PC-9 (cell line): ENCODE results near the gene CD36. TPM values are rescaled to one million over a fixed set of nuclear protein-coding genes. Genes with fewer than 3 reads are reported as not detected.

Experiments used
- BruUV-seq: library from RNA; stranded (reverse); fragments of 400-500 nt; replicated peaks from 2 replicates; lab custom pipeline; 2021; lab: Mats Ljungman, UMichigan
- CTCF ChIA-PET: fragments of 300-600 bp; sonication (Branson Sonifier 250); formaldehyde crosslinking; loops from one replicate; lab custom pipeline; 2022; ENCODE audit warnings: antibody characterized with exemption; lab: Charles Lee
- POLR2A ChIA-PET: fragments of 300-600 bp; sonication (Branson Sonifier 250); formaldehyde crosslinking; loops from one replicate; lab custom pipeline; 2022; ENCODE audit warnings: antibody characterized with exemption; ENCODE audit not compliant: unreplicated experiment; lab: Charles Lee
- DNase-seq, 2 experiments: peaks; one replicate each; pipeline versions ENCODE4 v3.0.0 to v3.0.0-alpha.2; 2015 to 2022; ENCODE audit warnings: mixed read lengths in 1 of 2
- H2AFZ ChIP-seq: fragments of 200-600 bp; sonication (generic); 2 replicates; pipeline ENCODE4 v1.8.1; 2017; ENCODE audit warnings: antibody characterized with exemption
- H3F3A ChIP-seq: fragments of 200-600 bp; sonication (generic); 2 replicates; pipeline ENCODE4 v1.8.1; 2017; ENCODE audit warnings: antibody characterized with exemption, mild to moderate bottlenecking, low read depth; ENCODE audit not compliant: insufficient read depth
- H3K27ac ChIP-seq: fragments of 200-600 bp; sonication (generic); 2 replicates; pipeline ENCODE4 v1.6.1; 2016; ENCODE audit warnings: mixed run types
- H3K27me3 ChIP-seq: fragments of 200-600 bp; sonication (generic); 2 replicates; pipeline ENCODE4 v1.6.1; 2016; ENCODE audit warnings: low read depth, mixed run types; ENCODE audit not compliant: insufficient read depth
- H3K36me3 ChIP-seq: fragments of 200-600 bp; sonication (generic); 2 replicates; pipeline ENCODE4 v1.6.1; 2016; ENCODE audit warnings: low read depth, mixed run types
- H3K4me1 ChIP-seq: fragments of 200-600 bp; sonication (generic); replicated peaks from 2 replicates; pipeline ENCODE4 v1.6.1; 2016; ENCODE audit warnings: mixed run types; ENCODE audit not compliant: insufficient read depth
- H3K4me2 ChIP-seq: fragments of 200-600 bp; sonication (generic); 2 replicates; pipeline ENCODE4 v1.6.1; 2017; ENCODE audit warnings: mixed run types
- H3K4me3 ChIP-seq: fragments of 200-600 bp; sonication (generic); 2 replicates; pipeline ENCODE4 v1.6.1; 2016; ENCODE audit warnings: mixed run types
- H3K79me2 ChIP-seq: fragments of 200-600 bp; sonication (generic); 2 replicates; pipeline ENCODE4 v1.6.1; 2017; ENCODE audit warnings: low read depth, mixed run types
- H3K9me2 ChIP-seq: fragments of 200-600 bp; sonication (generic); 2 replicates; pipeline ENCODE4 v1.8.1; 2017; ENCODE audit warnings: mild to moderate bottlenecking; ENCODE audit not compliant: insufficient read depth
- H3K9me3 ChIP-seq: fragments of 200-600 bp; sonication (generic); 2 replicates; pipeline ENCODE4 v1.8.1; 2016; ENCODE audit warnings: low read depth; ENCODE audit not compliant: insufficient read depth
- H4K20me1 ChIP-seq: fragments of 200-600 bp; sonication (generic); 2 replicates; pipeline ENCODE4 v1.8.1; 2017; ENCODE audit not compliant: insufficient read depth
- CTCF ChIP-seq: fragments of 200-600 bp; sonication (generic); conservative IDR thresholded peaks from 2 replicates; pipeline ENCODE4 v1.6.1; 2017; ENCODE audit warnings: mixed run types, antibody characterized with exemption, mild to moderate bottlenecking, moderate library complexity
- EZH2 ChIP-seq: fragments of 200-600 bp; sonication (generic); IDR thresholded peaks from 2 replicates; pipeline ENCODE4 v1.8.0; 2017; ENCODE audit warnings: antibody characterized with exemption, low read depth
- intact Hi-C: fragments of 100-400 bp; cut with micrococcal nuclease; formaldehyde crosslinking; loops from one replicate; pipeline ENCODE4 v1.10.0; 2022; ENCODE audit not compliant: unreplicated experiment
- total RNA-seq: library from RNA; stranded (reverse); gene quantifications from 2 replicates; pipeline ENCODE4 v1.2.3, GENCODE V29; 2021

CD36 gene
- total RNA-seq, 1 experiment from 2014 or later: 0.28 TPM

GRCh38 chr7:80675090-80675489, 36.6 kb downstream of the CD36 start:
- no peak overlapping the region for H3K27ac ChIP-seq
- H3F3A ChIP-seq: no peaks in the 10 kb centered on the region
- no peak overlapping the region for H3K4me2 ChIP-seq
- no peaks in the 10 kb centered on the region for H3K36me3 ChIP-seq
- H3K4me1 ChIP-seq: no peaks in the 10 kb centered on the region
- no peak overlapping the region for H2AFZ ChIP-seq
- no peaks in the 10 kb centered on the region for H3K79me2 ChIP-seq
- 0 out of 2 replicates have a peak, but pooled peaks cover 7% of the 10 kb centered on the region for H3K9me3 ChIP-seq
- H4K20me1 ChIP-seq: no peaks in the 10 kb centered on the region
- POLR2A ChIA-PET: interaction anchor here (0.7 kb wide), 1 partner anchor 477 kb away, joined by 3 read pairs; no protein-coding TSS in a partner anchor
- BruUV-seq: no TSS peak
- no peak overlapping the region for H3K4me3 ChIP-seq
- no peaks in the 10 kb centered on the region for H3K9me2 ChIP-seq
- no peaks in the 10 kb centered on the region for H3K27me3 ChIP-seq
- CTCF ChIA-PET: interaction anchor here (0.6 kb wide), 1 partner anchor 540 kb away, joined by 7 read pairs; no protein-coding TSS in a partner anchor
- intact Hi-C loops: no loop called here
- no peak for DNase-seq
- TF ChIP-seq CTCF: no peak
- no peak for TF ChIP-seq EZH2

- intact Hi-C loops: no loop called here
- Histone ChIP-seq H3K4me1 (no peaks in the 10 kb centered on the region), H3K4me3 (no peak overlapping the region), H3K9me2 (no peaks in the 10 kb centered on the region), H3K27ac (no peak overlapping the region), H3K79me2 (no peaks in the 10 kb centered on the region), H3K36me3 (no peaks in the 10 kb centered on the region), H3K27me3 (no peaks in the 10 kb centered on the region), H2AFZ (no peak overlapping the region), H3K9me3 (0 out of 2 replicates have a peak, but pooled peaks cover 7% of the 10 kb centered on the region), H3F3A (no peaks in the 10 kb centered on the region), H4K20me1 (no peaks in the 10 kb centered on the region), H3K4me2 (no peak overlapping the region)
- no peak for TF ChIP-seq CTCF
- no peak for TF ChIP-seq EZH2
- DNase-seq: no peak
- no TSS peak for BruUV-seq
- ChIA-PET POLR2A (no interaction called here), CTCF (no interaction called here)
Measured at GRCh38 chr7:80676404-80676803, 38.0 kb downstream of the CD36 start.

- H3K9me2 ChIP-seq: no peaks in the 10 kb centered on the region
- ChIA-PET POLR2A (no interaction called here), CTCF (no interaction called here)
- 0 out of 2 replicates have a peak, but pooled peaks cover 5% of the 10 kb centered on the region for H3F3A ChIP-seq
- BruUV-seq: no TSS peak
- H3K27me3 ChIP-seq: no peaks in the 10 kb centered on the region
- no peak overlapping the region for H2AFZ ChIP-seq
- H3K36me3 ChIP-seq: no peaks in the 10 kb centered on the region
- H3K4me3 ChIP-seq: no peak overlapping the region
- H4K20me1 ChIP-seq: no peaks in the 10 kb centered on the region
- no peaks in the 10 kb centered on the region for H3K4me1 ChIP-seq
- H3K4me2 ChIP-seq: no peak overlapping the region
- H3K9me3 ChIP-seq: 0 out of 2 replicates have a peak, but pooled peaks cover 7% of the 10 kb centered on the region
- no peak for DNase-seq
- intact Hi-C loops: no loop called here
- no peak overlapping the region for H3K27ac ChIP-seq
- TF ChIP-seq EZH2: no peak
- no peak for TF ChIP-seq CTCF
- no peaks in the 10 kb centered on the region for H3K79me2 ChIP-seq
Measured at GRCh38 chr7:80677629-80678028, 39.2 kb downstream of the CD36 start.
